ENCODE data around the gene WNT1. TPM values are rescaled to one million over a fixed set of nuclear protein-coding genes. Genes with fewer than 3 reads are reported as not detected.
A peak's percentile ranks its signal among the peaks of the same experiment; 100 is the strongest.

The WNT1 gene
- total and polyA plus RNA-seq, 9 donors = not detected

GRCh38 chr12:49018261-49019119, 40.4 kb downstream of the WNT1 start, which contains the start of gene PRKAG1:
TSS of gene PRKAG1 (minus strand) at chr12:49018776. CDS start at chr12:49018740, 36 bp downstream.
- WGBS, 3 donors = 0% methylated on average over 54 to 59 of the region's 59 CpGs
- no peaks in the 10 kb centered on the region for H3K9me3 ChIP-seq
- peak within 1 kb of the TSS; percentile 54 to 66 for H3K27ac ChIP-seq
- H3K36me3 ChIP-seq = no peaks in the 10 kb centered on the region
- peaks cover 2% of the 10 kb centered on the region for H3K4me1 ChIP-seq (ENCODE audit: insufficient read depth)
- no peaks in the 10 kb centered on the region for H3K27me3 ChIP-seq
- DNase-seq = peak; percentile 93 to 97 (median 95)
- H3K4me3 ChIP-seq = peak within 1 kb of the TSS; percentile 76
- intact Hi-C loops (cut with DNase I) = loop anchor here in 1 of 4 donors (10.0 kb wide), 1 partner anchor 96 kb away; the partner anchor contains the start of gene LMBR1L
- peak; percentile 8 to 40 (median 37) for TF ChIP-seq CTCF (IDR thresholded peaks at IDR 0.05)
- TF ChIP-seq POLR2A (IDR thresholded peaks at IDR 0.05) = peak; percentile 89
- TF ChIP-seq EP300 (IDR thresholded peaks at IDR 0.05) = no peak

- H3K4me1 ChIP-seq (ENCODE audit: insufficient read depth) = peaks cover 2% of the 10 kb centered on the region
- no peaks in the 10 kb centered on the region for H3K36me3 ChIP-seq
- TF ChIP-seq EP300 (IDR thresholded peaks at IDR 0.05) = no peak
- no peak for TF ChIP-seq POLR2A (IDR thresholded peaks at IDR 0.05)
- no peak for TF ChIP-seq CTCF (IDR thresholded peaks at IDR 0.05)
- H3K27me3 ChIP-seq = no peaks in the 10 kb centered on the region
- no peak for DNase-seq
- intact Hi-C loops (cut with DNase I) = loop anchor here in 1 of 4 donors (10.0 kb wide), 1 partner anchor 96 kb away; the partner anchor contains the start of gene LMBR1L
- WGBS, 3 donors = 1 to 2% (median 2%) methylated on average over 8 of the region's 8 CpGs
- H3K9me3 ChIP-seq = no peaks in the 10 kb centered on the region
- peak overlapping the region; percentile 76 for H3K4me3 ChIP-seq
- H3K27ac ChIP-seq = peak overlapping the region; percentile 54 to 66
Measured at GRCh38 chr12:49019120-49019430, 41.0 kb downstream of the WNT1 start.

- Histone ChIP-seq H3K4me1 (ENCODE audit: insufficient read depth) (peaks cover 2% of the 10 kb centered on the region), H3K36me3 (no peaks in the 10 kb centered on the region), H3K27ac (no peak overlapping the region), H3K27me3 (no peaks in the 10 kb centered on the region), H3K4me3 (peak overlapping the region; percentile 76), H3K9me3 (no peaks in the 10 kb centered on the region)
- TF ChIP-seq EP300 (IDR thresholded peaks at IDR 0.05) (no peak), CTCF (IDR thresholded peaks at IDR 0.05) (no peak), POLR2A (IDR thresholded peaks at IDR 0.05) (no peak)
- 36 to 41% (median 41%) methylated on average over 10 of the region's 10 CpGs for WGBS, 3 donors
- DNase-seq = peak in 2 of 5 donors; percentile 35 to 52
- intact Hi-C loops (cut with DNase I) = loop anchor here in 1 of 4 donors (10.0 kb wide), 1 partner anchor 95 kb away; the partner anchor contains the start of gene LMBR1L
Measured at GRCh38 chr12:49019443-49020324, 41.6 kb downstream of the WNT1 start.

DNA sequence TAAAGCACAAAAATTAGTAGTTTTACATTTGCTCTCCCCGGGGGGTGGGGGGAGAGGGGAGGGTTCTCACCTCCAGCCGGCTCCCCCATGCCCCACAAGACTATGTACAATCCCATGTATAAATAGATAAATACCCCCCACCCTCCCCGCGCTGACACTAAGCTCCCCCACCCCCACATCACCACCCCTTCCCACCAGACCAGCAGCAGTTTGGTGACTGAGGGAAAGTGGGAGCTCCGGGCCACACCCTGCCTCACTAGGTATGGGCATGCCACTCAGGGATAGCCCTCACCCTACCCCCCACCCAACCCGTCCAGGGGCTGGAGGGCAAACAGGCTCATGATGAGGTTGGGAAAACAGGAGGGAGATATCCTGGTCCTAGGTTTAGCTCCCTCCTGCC, 42.3 kb downstream of the WNT1 start:
- intact Hi-C loops (cut with DNase I) = no loop called here
- no peak for TF ChIP-seq POLR2A (IDR thresholded peaks at IDR 0.05)
- TF ChIP-seq EP300 (IDR thresholded peaks at IDR 0.05) = no peak
- TF ChIP-seq CTCF (IDR thresholded peaks at IDR 0.05) = no peak
- Histone ChIP-seq H3K27ac (no peak overlapping the region), H3K4me3 (no peak overlapping the region), H3K4me1 (ENCODE audit: insufficient read depth) (peaks cover 2% of the 10 kb centered on the region), H3K9me3 (no peaks in the 10 kb centered on the region), H3K36me3 (no peaks in the 10 kb centered on the region), H3K27me3 (no peaks in the 10 kb centered on the region)
- 74 to 82% (median 79%) methylated on average over 6 of the region's 6 CpGs for WGBS, 3 donors
- DNase-seq = peak in 1 of 5 donors; percentile 19

Data from ovary (tissue), 9 donors.